GM12878 (cell line): ENCODE results near the gene C3AR1. TPM values are rescaled to one million over a fixed set of nuclear protein-coding genes. Genes with fewer than 3 reads are reported as not detected.
A peak's percentile ranks its signal among the peaks of the same experiment; 100 is the strongest.

Experiments used
- ATAC-seq: fragments of 200-7000 bp; cut with Tn5 transposase; 3 replicates; pipeline ENCODE4 v1.9.1; 2020; ENCODE audit warnings: mild to moderate bottlenecking, moderate library complexity
- BruUV-seq: library from RNA; stranded (reverse); fragments of 400-500 nt; replicated peaks from 2 replicates; lab custom pipeline; 2021; lab: Mats Ljungman, UMichigan
- CTCF ChIA-PET: fragments of 300-600 bp; sonication (Branson Sonifier 250); formaldehyde crosslinking; extraction: SDS; loops from one replicate; lab custom pipeline; 2021; ENCODE audit warnings: inconsistent platforms; lab: Yijun Ruan, JAX
- POLR2A ChIA-PET: fragments of 350-600 bp; formaldehyde crosslinking; extraction: SDS; loops from one replicate; lab custom pipeline; 2021; ENCODE audit warnings: inconsistent platforms; lab: Charles Lee
- RAD21 ChIA-PET: fragments of 300-600 bp; sonication (Branson Sonifier 250); formaldehyde crosslinking; loops from one replicate; lab custom pipeline; 2023; ENCODE audit warnings: antibody characterized with exemption; ENCODE audit not compliant: unreplicated experiment; lab: Charles Lee
- SMC1A ChIA-PET: fragments of 300-600 bp; sonication (Branson Sonifier 250); formaldehyde crosslinking; loops from one replicate; lab custom pipeline; 2023; ENCODE audit not compliant: unreplicated experiment, uncharacterized antibody; lab: Charles Lee
- DNase-seq: peaks from one replicate; pipeline ENCODE4 v3.0.0-alpha.2; 2011; ENCODE audit warnings: low read depth, low spot score
- FAIRE-seq: peaks from 3 replicates; lab custom pipeline; 2011; peaks lifted over from hg19 to GRCh38; lab: Jason Lieb, UNC
- H2AFZ ChIP-seq: 2 replicates; pipeline ENCODE4 v1.6.0; 2011; ENCODE audit warnings: low read depth, low read length, control low read depth; ENCODE audit not compliant: control insufficient read depth
- H3K27ac ChIP-seq: 2 replicates; pipeline ENCODE4 v1.5.1; 2011; ENCODE audit warnings: control low read depth; ENCODE audit not compliant: control insufficient read depth, insufficient read depth
- H3K27me3 ChIP-seq, 2 experiments: replicated peaks in 1 of 2; 2 replicates each; pipeline versions ENCODE4 v1.6.0 to v1.6.1; 2011; ENCODE audit warnings: low read length in 1 of 2; ENCODE audit not compliant: control insufficient read depth in 2 of 2, insufficient read depth in 2 of 2
- H3K36me3 ChIP-seq, 2 experiments: 2 replicates each; pipeline ENCODE4 v1.5.1; 2011; ENCODE audit warnings: low read length in 1 of 2; ENCODE audit not compliant: control insufficient read depth in 2 of 2, insufficient read depth in 2 of 2
- H3K4me1 ChIP-seq: 2 replicates; pipeline ENCODE4 v1.6.1; 2011; ENCODE audit warnings: mild to moderate bottlenecking, low read length, moderate library complexity, mixed read lengths; ENCODE audit not compliant: control insufficient read depth, insufficient read depth
- H3K4me2 ChIP-seq: 2 replicates; pipeline ENCODE4 v1.6.0; 2011; ENCODE audit warnings: control low read depth; ENCODE audit not compliant: control insufficient read depth, insufficient read depth
- H3K4me3 ChIP-seq: fragments of 200-600 bp; sonication (generic); 2 replicates; pipeline ENCODE4 v1.5.1; 2016
- H3K79me2 ChIP-seq: 2 replicates; pipeline ENCODE4 v1.6.0; 2011; ENCODE audit warnings: low read length; ENCODE audit not compliant: control insufficient read depth, insufficient read depth
- H3K9ac ChIP-seq: 2 replicates; pipeline ENCODE4 v1.8.0; 2011; ENCODE audit warnings: low read length, control low read depth, mixed read lengths; ENCODE audit not compliant: control insufficient read depth, insufficient read depth
- H3K9me3 ChIP-seq: replicated peaks from 3 replicates; pipeline ENCODE4 v1.5.1; 2011; ENCODE audit warnings: mild to moderate bottlenecking, low read length; ENCODE audit not compliant: control insufficient read depth, insufficient read depth
- H4K20me1 ChIP-seq: 2 replicates; pipeline ENCODE4 v1.6.0; 2011; ENCODE audit not compliant: control insufficient read depth, insufficient read depth
- CBX5 ChIP-seq: sonication (generic); IDR thresholded peaks from 2 replicates; pipeline ENCODE4 v1.6.1; 2016; ENCODE audit warnings: low read depth, moderate library complexity, mild to moderate bottlenecking, inconsistent platforms
- MTA3 ChIP-seq: IDR thresholded peaks from 2 replicates; pipeline ENCODE4 v1.6.1; 2012; ENCODE audit warnings: low read length, inconsistent platforms, borderline replicate concordance
- PRDM15 ChIP-seq: fragments of 450-650 bp; formaldehyde crosslinking; IDR thresholded peaks from 2 replicates; pipeline ENCODE4 v1.4.0; 2020; ENCODE audit warnings: mild to moderate bottlenecking, moderate library complexity
- RUNX3 ChIP-seq: IDR thresholded peaks from 2 replicates; pipeline ENCODE4 v1.6.1; 2012; ENCODE audit warnings: low read length, inconsistent platforms
- SP1 ChIP-seq: IDR thresholded peaks from one replicate; pipeline ENCODE4 v1.6.1; 2011; ENCODE audit warnings: low read depth, low read length
- ZNF207 ChIP-seq: fragments of 450-650 bp; IDR thresholded peaks from 2 replicates; pipeline ENCODE4 v1.6.1; 2014; ENCODE audit warnings: antibody characterized with exemption, mild to moderate bottlenecking, borderline replicate concordance
- WGBS: methylation state at CpG from one replicate; pipeline ENCODE4 v1.1.6; 2016; ENCODE audit warnings: low lambda C conversion rate; ENCODE audit not compliant: insufficient replicate concordance, insufficient coverage; ENCODE audit errors: missing lambda C conversion rate; 5-methylcytosine and 5-hydroxymethylcytosine counted together
- in situ Hi-C: fragments of 300-500 bp; cut with MboI; formaldehyde crosslinking; loops from 9 replicates; pipeline ENCODE4 v1.14.3; 2018; ENCODE audit warnings: mixed read lengths
- intact Hi-C: fragments of 100-400 bp; cut with micrococcal nuclease; formaldehyde crosslinking; loops from one replicate; pipeline ENCODE4 v1.14.2; 2022; ENCODE audit not compliant: unreplicated experiment
- polyA plus RNA-seq, 11 experiments: library from polyadenylated mRNA; depleted of rRNA in 4 of 11; unstranded in 6 of 11; stranded (reverse) in 5 of 11; fragments of >200 nt; fragmentation: Nextera tagmentation in 4 of 11; fragmentation: Illumina TruSeq in 1 of 11; extraction: Ambion mirVana in 4 of 11; extraction: Trizol in 1 of 11; gene quantifications; 1 replicate in 1 of 11; 2 replicates in 10 of 11; pipeline versions ENCODE4 v1.2.1 to v1.2.3, GENCODE V29; 2011 to 2016; ENCODE audit warnings: inconsistent platforms in 2 of 11, missing spikeins in 2 of 11, low read depth in 1 of 11
- total RNA-seq, 4 experiments: library from RNA; depleted of rRNA in 3 of 4; stranded (reverse); fragments of >200 nt in 3 of 4; fragmentation: Illumina TruSeq in 1 of 4; extraction: Trizol in 1 of 4; gene quantifications; 2 replicates each; pipeline versions ENCODE4 v1.2.1 to v1.2.3, GENCODE V29; 2013 to 2021

C3AR1 gene
- total and polyA plus RNA-seq, 10 of the 15 experiments (the other 5 are each of a cell fraction or from before 2014, with no cell fraction given), result 0.08 to 0.42 (median 0.10) TPM; not detected in 5

DNA sequence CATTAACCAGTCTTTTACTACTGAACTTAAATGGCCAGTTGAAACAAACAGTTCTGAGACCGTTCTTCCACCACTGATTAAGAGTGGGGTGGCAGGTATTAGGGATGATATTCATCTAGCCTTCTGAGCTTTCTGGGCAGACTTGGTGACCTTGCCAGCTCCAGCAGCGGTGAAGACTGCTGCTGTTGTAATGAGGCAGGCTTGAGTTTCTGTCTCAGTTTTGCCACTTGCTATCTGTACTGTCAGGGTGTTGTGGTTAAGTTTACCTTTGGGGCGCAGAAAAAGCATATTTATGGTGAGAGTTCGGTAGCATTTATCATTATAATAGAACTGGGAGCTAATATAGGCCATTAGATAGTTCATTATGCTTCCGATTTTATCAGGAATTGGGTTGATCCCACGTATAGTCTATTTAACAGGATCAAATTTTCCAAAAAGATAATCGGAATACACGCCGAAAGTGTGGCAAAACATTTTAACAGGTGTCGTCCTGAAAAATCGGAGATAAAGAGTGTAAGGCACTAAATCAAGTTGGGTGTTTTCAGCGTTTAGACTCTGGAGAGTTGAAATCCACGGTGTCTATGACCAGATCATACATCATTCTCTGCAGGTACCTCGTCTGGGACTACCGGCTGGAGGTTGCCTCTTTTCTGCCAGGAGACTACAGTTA, 15.2 kb upstream of the C3AR1 start:
- H3K79me2 ChIP-seq, result peaks cover 50% of the 10 kb centered on the region
- H3K4me3 ChIP-seq, result peak overlapping the region; percentile 93
- H3K9ac ChIP-seq, result peak overlapping the region; percentile 96
- TF ChIP-seq SP1, result no peak
- TF ChIP-seq RUNX3, result peak; percentile 55
- TF ChIP-seq MTA3, result 0 out of 2 replicates have a peak, but pooled peaks have one; percentile 63
- TF ChIP-seq PRDM15 (CRISPR knock-in tag), result no peak
- TF ChIP-seq CBX5, result no peak
- TF ChIP-seq ZNF207, result 0 out of 2 replicates have a peak, but pooled peaks have one; percentile 18
- H4K20me1 ChIP-seq, result no peaks in the 10 kb centered on the region
- peak overlapping the region; percentile 36 for H3K4me2 ChIP-seq
- WGBS, result under 1% methylated on average over 15 of the region's 15 CpGs
- H3K27ac ChIP-seq, result peak overlapping the region; percentile 96
- RAD21 ChIA-PET, result no interaction called here
- POLR2A ChIA-PET, result interaction anchor here (0.9 kb wide), 1 partner anchor 146 kb away, joined by 3 read pairs; no protein-coding TSS in a partner anchor
- FAIRE-seq (peak; percentile 68), DNase-seq (no peak), ATAC-seq (peak; percentile 49)
- CTCF ChIA-PET, result interaction anchor here (0.5 to 7.9 kb wide), 5 partner anchors 27 to 148 kb away, joined by 3 to 115 read pairs (median 4); no protein-coding TSS in a partner anchor
- H3K27me3 ChIP-seq, result no peaks in the 10 kb centered on the region
- no peaks in the 10 kb centered on the region for H3K9me3 ChIP-seq
- in situ Hi-C loops, result no loop called here
- peak overlapping the region; percentile 95 for H2AFZ ChIP-seq
- SMC1A ChIA-PET, result interaction anchor here (1.6 to 2.0 kb wide), 2 partner anchors 28 to 148 kb away, joined by 3 to 4 read pairs; no protein-coding TSS in a partner anchor
- intact Hi-C loops, result loop anchor here (5.0 to 10.0 kb wide), 2 partner anchors 44 to 147 kb away; partner anchors contain the start of gene SLC2A3
- BruUV-seq, result TSS peak; percentile 99
- peaks cover 15% of the 10 kb centered on the region for H3K4me1 ChIP-seq
- H3K36me3 ChIP-seq, result no peaks in the 10 kb centered on the region
